H9 (cell line): ENCODE measurements around the gene RMDN2. TPM values are rescaled to one million over a fixed set of nuclear protein-coding genes. Genes with fewer than 3 reads are reported as not detected.

Experiments
- DNase-seq: peaks from one replicate; pipeline ENCODE4 v3.0.0-alpha.2; 2017
- H2AFZ ChIP-seq: one replicate; pipeline ENCODE4 v1.6.1; 2013; ENCODE audit warnings: mild to moderate bottlenecking, low read length, control low read depth, moderate library complexity
- H2AK5ac ChIP-seq: 2 replicates; pipeline ENCODE4 v1.6.1; 2013; ENCODE audit warnings: low read length, control low read depth, mixed read lengths; ENCODE audit not compliant: insufficient read length
- H2BK120ac ChIP-seq: one replicate; pipeline ENCODE4 v1.6.1; 2013; ENCODE audit warnings: low read depth, mild to moderate bottlenecking, low read length, control low read depth, inconsistent platforms; ENCODE audit not compliant: poor library complexity, severe bottlenecking
- H2BK12ac ChIP-seq: 2 replicates; pipeline ENCODE4 v1.6.1; 2013; ENCODE audit warnings: low read length, control low read depth, mixed read lengths, low read depth; ENCODE audit not compliant: insufficient read length
- H2BK15ac ChIP-seq: 2 replicates; pipeline ENCODE4 v1.6.1; 2013; ENCODE audit warnings: low read depth, low read length, control low read depth
- H2BK20ac ChIP-seq: one replicate; pipeline ENCODE4 v1.6.1; 2013; ENCODE audit warnings: low read depth, mild to moderate bottlenecking, low read length, control low read depth, inconsistent platforms; ENCODE audit not compliant: poor library complexity, severe bottlenecking
- H2BK5ac ChIP-seq: 2 replicates; pipeline ENCODE4 v1.6.1; 2013; ENCODE audit warnings: low read length, control low read depth, mixed read lengths; ENCODE audit not compliant: insufficient read length
- H3K14ac ChIP-seq: 2 replicates; pipeline ENCODE4 v1.6.1; 2013; ENCODE audit warnings: low read length, control low read depth; ENCODE audit not compliant: insufficient read depth
- H3K18ac ChIP-seq: 2 replicates; pipeline ENCODE4 v1.6.1; 2013; ENCODE audit warnings: low read depth, mild to moderate bottlenecking, mixed read lengths, low read length, control low read depth; ENCODE audit not compliant: insufficient read length
- H3K23ac ChIP-seq: 2 replicates; pipeline ENCODE4 v1.6.1; 2013; ENCODE audit warnings: low read length, control low read depth, mixed read lengths, low read depth; ENCODE audit not compliant: insufficient read length
- H3K23me2 ChIP-seq: 2 replicates; pipeline ENCODE4 v1.6.1; 2013; ENCODE audit warnings: low read depth, mild to moderate bottlenecking, mixed read lengths, low read length, control low read depth; ENCODE audit not compliant: insufficient read length, poor library complexity, severe bottlenecking
- H3K27ac ChIP-seq: 2 replicates; pipeline ENCODE4 v1.5.1; 2013; ENCODE audit warnings: low read length, control low read depth, mixed read lengths, low read depth; ENCODE audit not compliant: insufficient read length
- H3K27me3 ChIP-seq: 2 replicates; pipeline ENCODE4 v1.6.1; 2013; ENCODE audit warnings: low read length, control low read depth, inconsistent platforms; ENCODE audit not compliant: insufficient read depth
- H3K4ac ChIP-seq: 2 replicates; pipeline ENCODE4 v1.6.1; 2013; ENCODE audit warnings: low read depth, mild to moderate bottlenecking, control low read depth, inconsistent platforms, low read length, moderate library complexity
- H3K4me1 ChIP-seq: 2 replicates; pipeline ENCODE4 v1.6.1; 2013; ENCODE audit warnings: low read length, control low read depth, inconsistent platforms; ENCODE audit not compliant: insufficient read depth
- H3K4me2 ChIP-seq: 2 replicates; pipeline ENCODE4 v1.6.1; 2013; ENCODE audit warnings: low read length, control low read depth, mixed read lengths; ENCODE audit not compliant: insufficient read length, insufficient read depth
- H3K56ac ChIP-seq: 2 replicates; pipeline ENCODE4 v1.6.1; 2013; ENCODE audit warnings: low read depth, mild to moderate bottlenecking, mixed read lengths, low read length, control low read depth; ENCODE audit not compliant: insufficient read length
- H3K79me1 ChIP-seq: 2 replicates; pipeline ENCODE4 v1.6.1; 2013; ENCODE audit warnings: low read depth, mild to moderate bottlenecking, moderate library complexity, low read length, control low read depth, inconsistent platforms; ENCODE audit not compliant: insufficient read depth, poor library complexity, severe bottlenecking
- H3K79me2 ChIP-seq: 2 replicates; pipeline ENCODE4 v1.6.1; 2013; ENCODE audit warnings: low read length, control low read depth, inconsistent platforms; ENCODE audit not compliant: insufficient read depth
- H3K9ac ChIP-seq: 2 replicates; pipeline ENCODE4 v1.6.1; 2013; ENCODE audit warnings: low read length, control low read depth, mixed read lengths; ENCODE audit not compliant: insufficient read length; ENCODE audit errors: extremely low read depth
- H3K9me3 ChIP-seq: one replicate; pipeline ENCODE4 v1.6.1; 2013; ENCODE audit warnings: low read depth, low read length, inconsistent platforms; ENCODE audit not compliant: control insufficient read depth
- H3T11ph ChIP-seq: one replicate; pipeline ENCODE4 v1.6.1; 2013; ENCODE audit warnings: mild to moderate bottlenecking, low read length, control low read depth, inconsistent platforms
- H4K20me1 ChIP-seq: one replicate; pipeline ENCODE4 v1.6.1; 2013; ENCODE audit not compliant: control insufficient read depth, insufficient read length, insufficient read depth
- H4K5ac ChIP-seq: 2 replicates; pipeline ENCODE4 v1.6.1; 2013; ENCODE audit warnings: low read depth, mild to moderate bottlenecking, mixed read lengths, low read length, control low read depth; ENCODE audit not compliant: insufficient read length
- H4K8ac ChIP-seq: replicated peaks from 2 replicates; pipeline ENCODE4 v1.6.1; 2013; ENCODE audit warnings: low read length, control low read depth, mixed read lengths, low read depth; ENCODE audit not compliant: insufficient read length
- H4K91ac ChIP-seq: 2 replicates; pipeline ENCODE4 v1.6.1; 2013; ENCODE audit warnings: low read depth, mild to moderate bottlenecking, moderate library complexity, mixed read lengths, low read length, control low read depth; ENCODE audit not compliant: insufficient read length
- H3K27ac Mint-ChIP-seq, 3 experiments: 2 replicates in 2 of 3; 3 replicates in 1 of 3; pipeline ENCODE4 v1.8.0; 2020 to 2021; ENCODE audit warnings: mixed read lengths in 3 of 3, mild to moderate bottlenecking in 1 of 3, moderate library complexity in 1 of 3
- H3K27me3 Mint-ChIP-seq: 2 replicates; pipeline ENCODE4 v1.8.0; 2021; ENCODE audit warnings: low read depth, mild to moderate bottlenecking, moderate library complexity, mixed read lengths
- H3K36me3 Mint-ChIP-seq, 3 experiments: 2 replicates in 2 of 3; 3 replicates in 1 of 3; pipeline ENCODE4 v1.8.0; 2020 to 2021; ENCODE audit warnings: low read depth in 3 of 3, mixed read lengths in 3 of 3; ENCODE audit not compliant: insufficient read depth in 1 of 3
- H3K4me1 Mint-ChIP-seq, 2 experiments: 2 replicates each; pipeline ENCODE4 v1.8.0; 2020; ENCODE audit warnings: mixed read lengths in 2 of 2
- H3K4me3 Mint-ChIP-seq, 2 experiments: 2 replicates in 1 of 2; 3 replicates in 1 of 2; pipeline ENCODE4 v1.8.0; 2020 to 2021; ENCODE audit warnings: mild to moderate bottlenecking in 2 of 2, mixed read lengths in 2 of 2, moderate library complexity in 1 of 2
- H3K9me3 Mint-ChIP-seq, 2 experiments: 2 replicates in 1 of 2; 3 replicates in 1 of 2; pipeline ENCODE4 v1.8.0; 2020; ENCODE audit warnings: mild to moderate bottlenecking in 2 of 2, mixed read lengths in 2 of 2, moderate library complexity in 1 of 2
- CTCF ChIP-seq: fragments of 200-600 bp; sonication (generic); conservative IDR thresholded peaks from 3 replicates; pipeline ENCODE4 v1.8.0; 2021; ENCODE audit warnings: antibody characterized with exemption, mild to moderate bottlenecking
- WGBS: extraction: QIAGEN DNeasy Blood & Tissue Kit; methylation state at CpG from one replicate; pipeline ENCODE4 v1.1.7; 2013; ENCODE audit warnings: missing lambda C conversion rate, low lambda C conversion rate, mixed read lengths; ENCODE audit not compliant: insufficient read length; ENCODE audit errors: extremely low coverage; 5-methylcytosine and 5-hydroxymethylcytosine counted together
- total RNA-seq: library from RNA; stranded (reverse); gene quantifications from 2 replicates; pipeline ENCODE4 v1.2.1, GENCODE V29; 2021

RMDN2 gene
- total RNA-seq, 1 experiment from 2014 or later, result 2.8 TPM

DNA sequence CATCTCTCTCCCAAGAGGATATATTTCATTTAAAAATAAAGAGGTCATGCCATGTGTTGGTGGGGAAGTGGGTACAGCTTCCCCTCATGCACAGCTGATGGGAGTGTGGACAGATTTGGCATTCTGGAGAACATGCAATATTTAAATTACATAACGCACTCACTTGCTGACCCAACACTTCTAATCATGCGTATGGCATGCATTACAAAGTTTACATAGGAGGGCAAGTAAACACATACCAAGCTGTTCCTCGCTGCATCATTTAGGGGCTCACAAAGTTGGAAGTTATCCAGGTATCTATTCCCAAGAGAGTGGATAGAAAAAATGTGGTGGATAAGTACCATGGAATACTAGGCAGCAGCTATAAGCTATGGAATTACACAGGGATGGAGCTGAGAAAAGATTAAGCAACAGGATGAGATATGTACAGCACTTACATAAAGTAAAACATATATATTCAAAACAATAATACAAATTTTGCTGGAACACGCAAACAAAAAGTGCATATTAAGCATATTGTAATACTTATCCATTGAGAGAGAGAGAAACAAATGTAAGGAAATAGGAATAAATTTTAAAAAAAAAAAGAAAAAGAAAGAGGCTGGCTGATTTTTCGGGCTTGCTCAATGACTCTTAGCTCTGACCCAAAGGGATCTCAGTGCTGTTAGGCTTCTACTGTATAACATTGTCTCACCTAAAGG lies 139.9 kb downstream of the RMDN2 start:
- Histone ChIP-seq H2AK5ac (no peak overlapping the region), H2AFZ (no peak overlapping the region), H3K4ac (no peak overlapping the region), H2BK15ac (no peak overlapping the region), H4K5ac (no peak overlapping the region), H3K79me2 (no peaks in the 10 kb centered on the region), H4K8ac (no peak overlapping the region), H2BK20ac (no peak overlapping the region), H3K23me2 (no peaks in the 10 kb centered on the region), H2BK5ac (no peak overlapping the region), H3T11ph (no peak overlapping the region), H4K20me1 (no peaks in the 10 kb centered on the region), H3K27ac (no peak overlapping the region), H3K9ac (no peak overlapping the region), H3K9me3 (no peaks in the 10 kb centered on the region), H4K91ac (no peak overlapping the region), H3K27me3 (no peaks in the 10 kb centered on the region), H3K4me1 (no peaks in the 10 kb centered on the region), H3K56ac (no peak overlapping the region), H3K23ac (no peak overlapping the region), H3K79me1 (no peaks in the 10 kb centered on the region), H3K14ac (no peak overlapping the region), H3K18ac (no peak overlapping the region), H2BK120ac (no peak overlapping the region), H2BK12ac (no peak overlapping the region), H3K4me2 (no peak overlapping the region)
- WGBS, result no CpG with 5 or more reads among the region's 5 CpGs
- Mint-ChIP-seq H3K27me3 (no peaks in the 10 kb centered on the region; the same call in 1 of the 2 replicates), H3K4me3 (no peak overlapping the region), H3K9me3 (no peaks in the 10 kb centered on the region; a peak in 1 of 5 replicates), H3K36me3 (no peaks in the 10 kb centered on the region), H3K4me1 (peaks cover 0 to 5% of the 10 kb centered on the region in 2 experiments; a peak in 1 of 4 replicates), H3K27ac (no peak overlapping the region)
- DNase-seq, result no peak
- no peak for TF ChIP-seq CTCF
